K562 (cell line): Measurements from ENCODE around the gene ANXA10. TPM values are rescaled to one million over a fixed set of nuclear protein-coding genes. Genes with fewer than 3 reads are reported as not detected.

Experiments
- ATAC-seq: fragments of 200-7000 bp; cut with Tn5 transposase; 3 replicates; pipeline ENCODE4 v1.9.1; 2020; ENCODE audit warnings: moderate library complexity
- BruUV-seq: library from RNA; stranded (reverse); fragments of 400-500 nt; replicated peaks from 2 replicates; lab custom pipeline; 2021; lab: Mats Ljungman, UMichigan
- CTCF ChIA-PET: fragments of 300-600 bp; formaldehyde crosslinking; extraction: SDS; loops from one replicate; lab custom pipeline; 2021; ENCODE audit warnings: low intra/inter-chr PET ratio; lab: Yijun Ruan, JAX
- POLR2A ChIA-PET: fragments of 300-600, 350-650 bp; sonication (Branson Sonifier 250); formaldehyde crosslinking; extraction: SDS; loops from one replicate; lab custom pipeline; 2021; ENCODE audit warnings: antibody characterized with exemption, inconsistent platforms; lab: Yijun Ruan, JAX
- DNase-seq, 4 experiments: peaks; one replicate each; pipeline versions ENCODE4 v3.0.0 to v3.0.0-alpha.2; 2011 to 2018; ENCODE audit warnings: low spot score in 3 of 4, mixed read lengths in 3 of 4; ENCODE audit errors: extremely low read depth in 1 of 4
- FAIRE-seq: peaks from 2 replicates; lab custom pipeline; 2011; peaks lifted over from hg19 to GRCh38; lab: Jason Lieb, UNC
- H2AFZ ChIP-seq: 2 replicates; pipeline ENCODE4 v1.6.0; 2011; ENCODE audit warnings: low read depth, low read length, control low read depth, inconsistent platforms
- H3K27ac ChIP-seq: fragments of 200-600 bp; 3 replicates; pipeline ENCODE4 v1.8.0; 2011; ENCODE audit warnings: low read depth, mild to moderate bottlenecking, control low read depth, inconsistent platforms, low read length, moderate library complexity, mixed read lengths; ENCODE audit errors: extremely low read depth
- H3K27me3 ChIP-seq, 2 experiments: fragments of 300-600 bp in 1 of 2; 2 replicates in 1 of 2; 3 replicates in 1 of 2; pipeline versions ENCODE4 v1.6.0 to v1.8.0; 2011; ENCODE audit warnings: inconsistent platforms in 2 of 2, low read length in 2 of 2, mild to moderate bottlenecking in 1 of 2, mixed read lengths in 1 of 2, moderate library complexity in 1 of 2; ENCODE audit not compliant: control insufficient read depth in 2 of 2, insufficient read depth in 2 of 2
- H3K36me3 ChIP-seq: fragments of 300-600 bp; 3 replicates; pipeline ENCODE4 v1.8.0; 2011; ENCODE audit warnings: mild to moderate bottlenecking, low read length, inconsistent platforms; ENCODE audit not compliant: control insufficient read depth, insufficient read depth
- H3K4me1 ChIP-seq, 2 experiments: fragments of 200-600 bp in 1 of 2; replicated peaks in 1 of 2; 2 replicates in 1 of 2; 3 replicates in 1 of 2; pipeline versions ENCODE4 v1.5.1 to v1.8.0; 2011; ENCODE audit warnings: inconsistent platforms in 2 of 2, low read length in 2 of 2, mild to moderate bottlenecking in 1 of 2, mixed read lengths in 1 of 2, moderate library complexity in 1 of 2; ENCODE audit not compliant: control insufficient read depth in 2 of 2, insufficient read depth in 2 of 2
- H3K4me2 ChIP-seq: 2 replicates; pipeline ENCODE4 v1.6.1; 2011; ENCODE audit warnings: low read length, control low read depth, inconsistent platforms, mixed read lengths; ENCODE audit not compliant: insufficient read depth
- H3K4me3 ChIP-seq: fragments of 200-600 bp; sonication (generic), shearing (Covaris generic); 2 replicates; pipeline ENCODE4 v1.5.1; 2016; ENCODE audit warnings: control low read depth, inconsistent platforms
- H3K79me2 ChIP-seq: fragments of 200-600 bp; 3 replicates; pipeline ENCODE4 v1.8.0; 2011; ENCODE audit warnings: low read length, inconsistent platforms; ENCODE audit not compliant: control insufficient read depth, insufficient read depth
- H3K9ac ChIP-seq, 2 experiments: 2 replicates each; pipeline versions ENCODE4 v1.6.0 to v1.6.1; 2011; ENCODE audit warnings: low read depth in 2 of 2, low read length in 2 of 2, control low read depth in 1 of 2, inconsistent platforms in 1 of 2, mild to moderate bottlenecking in 1 of 2, mixed read lengths in 1 of 2; ENCODE audit not compliant: insufficient read depth in 1 of 2
- H3K9me1 ChIP-seq: one replicate; pipeline ENCODE4 v1.6.0; 2011; ENCODE audit warnings: inconsistent platforms, mild to moderate bottlenecking, low read length, moderate library complexity; ENCODE audit not compliant: control insufficient read depth, insufficient read depth
- H3K9me3 ChIP-seq: replicated peaks from 2 replicates; pipeline ENCODE4 v1.5.1; 2011; ENCODE audit warnings: low read depth, low read length, inconsistent platforms; ENCODE audit not compliant: control insufficient read depth, insufficient read depth
- H4K20me1 ChIP-seq: replicated peaks from 2 replicates; pipeline ENCODE4 v1.6.1; 2011; ENCODE audit warnings: low read length, inconsistent platforms, mixed read lengths; ENCODE audit not compliant: control insufficient read depth, insufficient read depth
- CCNT2 ChIP-seq: IDR thresholded peaks from 2 replicates; pipeline ENCODE4 v1.6.1; 2011; ENCODE audit warnings: borderline replicate concordance, low read depth, mild to moderate bottlenecking, moderate library complexity, mixed read lengths, low read length; ENCODE audit not compliant: insufficient read length; ENCODE audit errors: extremely low read depth
- ERF ChIP-seq: fragments of 450-650 bp; formaldehyde crosslinking; IDR thresholded peaks from 2 replicates; pipeline ENCODE4 v1.4.0; 2020; ENCODE audit warnings: mild to moderate bottlenecking, mixed read lengths
- GABPA ChIP-seq: fragments of 200-800 bp; sonication (Bioruptor generic); conservative IDR thresholded peaks from 2 replicates; pipeline ENCODE4 v1.6.1; 2016; ENCODE audit warnings: low read depth, missing genetic modification characterization, missing compliant biosample characterization
- HNRNPH1 ChIP-seq: fragments of 200-400 bp; formaldehyde crosslinking; optimal IDR thresholded peaks from 2 replicates; pipeline ENCODE3; 2017; ENCODE audit warnings: low read depth, mild to moderate bottlenecking, low read length, moderate library complexity
- MYC ChIP-seq, 2 experiments: fragments of 250-450 bp in 1 of 2; sonication (Bioruptor Pico) in 1 of 2; IDR thresholded peaks; 2 replicates each; pipeline versions ENCODE4 v1.5.1 to v1.6.1; 2012 to 2021; ENCODE audit warnings: low read depth in 2 of 2, borderline replicate concordance in 1 of 2, improper control_type of control experiment in 1 of 2, low read length in 1 of 2, mild to moderate bottlenecking in 1 of 2, moderate library complexity in 1 of 2
- NR2C1 ChIP-seq, 2 experiments: fragments of 450-650 bp; IDR thresholded peaks; 2 replicates each; pipeline ENCODE4 v1.6.1; 2017; ENCODE audit warnings: mild to moderate bottlenecking in 2 of 2, antibody characterized with exemption in 1 of 2, inconsistent platforms in 1 of 2, missing compliant biosample characterization in 1 of 2, missing genetic modification characterization in 1 of 2
- RFX7 ChIP-seq: fragments of 250-450 bp; sonication (Bioruptor Pico); IDR thresholded peaks from 2 replicates; pipeline ENCODE4 v1.5.1; 2021; ENCODE audit warnings: mild to moderate bottlenecking
- ZBTB9 ChIP-seq: fragments of 450-650 bp; formaldehyde crosslinking; IDR thresholded peaks from 2 replicates; pipeline ENCODE4 v1.4.0; 2020; ENCODE audit warnings: mild to moderate bottlenecking, moderate library complexity
- ZFP91 ChIP-seq: sonication (generic); formaldehyde crosslinking; IDR thresholded peaks from 2 replicates; pipeline ENCODE4 v1.8.0; 2022; ENCODE audit warnings: mild to moderate bottlenecking, missing genetic modification reagents
- ZNF507 ChIP-seq: conservative IDR thresholded peaks from 2 replicates; pipeline ENCODE4 v1.6.1; 2017; ENCODE audit warnings: missing genetic modification characterization, missing compliant biosample characterization
- ZNF518B ChIP-seq: fragments of 250-450 bp; sonication (Bioruptor Pico); IDR thresholded peaks from 2 replicates; pipeline ENCODE4 v1.5.0; 2021; ENCODE audit warnings: mild to moderate bottlenecking, moderate library complexity
- WGBS: fragments of 100-300 bp; shearing (Covaris generic); methylation state at CpG from one replicate; pipeline ENCODE4 v1.1.6; 2016; ENCODE audit warnings: low coverage, mixed read lengths; ENCODE audit not compliant: insufficient coverage; ENCODE audit errors: missing lambda C conversion rate; 5-methylcytosine and 5-hydroxymethylcytosine counted together
- in situ Hi-C: fragments of 300-500 bp; cut with MboI; formaldehyde crosslinking; loops from 4 replicates; pipeline ENCODE4 v1.15.0; 2018; ENCODE audit warnings: inconsistent platforms, mixed read lengths
- intact Hi-C: fragments of 100-400 bp; cut with micrococcal nuclease; formaldehyde crosslinking; loops from 2 replicates; pipeline ENCODE4 v1.14.2; 2022
- polyA plus RNA-seq, 8 experiments: library from polyadenylated mRNA; depleted of rRNA in 4 of 8; stranded (reverse) in 5 of 8; unstranded in 3 of 8; fragments of >200 nt; fragmentation: Nextera tagmentation in 2 of 8; fragmentation: Illumina TruSeq in 1 of 8; extraction: Ambion mirVana in 2 of 8; extraction: Trizol in 1 of 8; gene quantifications; 2 replicates each; pipeline versions ENCODE4 v1.2.1 to v1.2.3, GENCODE V29; 2011 to 2014; ENCODE audit warnings: inconsistent platforms in 1 of 8, missing spikeins in 1 of 8
- total RNA-seq, 7 experiments: library from RNA; depleted of rRNA in 6 of 7; stranded (reverse); fragments of >200 nt in 6 of 7; fragmentation: Illumina TruSeq in 2 of 7; extraction: Trizol in 2 of 7; gene quantifications; 2 replicates each; pipeline versions ENCODE4 v1.2.1 to v1.2.3, GENCODE V29; 2011 to 2021; ENCODE audit warnings: low replicate concordance in 1 of 7

Gene ANXA10
- total and polyA plus RNA-seq, 9 of the 15 experiments (the other 6 are each of a cell fraction or from before 2014, with no cell fraction given): not detected

- TF ChIP-seq ZNF518B (CRISPR knock-in tag): no peak
- no peak for TF ChIP-seq ZBTB9
These were observed 61.5 kb downstream of the ANXA10 start (continued) for GRCh38 chr4:168153596-168154440.

GRCh38 chr4:168154546-168155277 is 62.4 kb downstream of the ANXA10 start:
- in situ Hi-C loops: no loop called here
- no peak for FAIRE-seq
- POLR2A ChIA-PET: no interaction called here
- no peak for TF ChIP-seq ZNF507 (tag)
- TF ChIP-seq HNRNPH1: no peak
- TF ChIP-seq NR2C1 (IDR thresholded peaks at IDR 0.05): no peak
- TF ChIP-seq NR2C1 (tag; IDR thresholded peaks at IDR 0.05): no peak
- no peak for TF ChIP-seq CCNT2
- TF ChIP-seq ERF: no peak
- TF ChIP-seq RFX7: no peak
- TF ChIP-seq GABPA (tag): no peak
- TF ChIP-seq MYC (IDR thresholded peaks at IDR 0.05; ENCODE audit: low read depth, low read length): no peak
- no peak for TF ChIP-seq MYC (CRISPR knock-in tag; IDR thresholded peaks at IDR 0.05; ENCODE audit: borderline replicate concordance, low read depth)
- no peak for TF ChIP-seq ZFP91

More at GRCh38 chr4:168154546-168155277, 62.4 kb downstream of the ANXA10 start:
- no TSS peak for BruUV-seq
- no peak for ATAC-seq
- H3K9me1 ChIP-seq: no peaks in the 10 kb centered on the region
- H3K4me1 ChIP-seq: no peaks in the 10 kb centered on the region
- intact Hi-C loops: no loop called here
- no peak overlapping the region for H3K4me3 ChIP-seq
- H4K20me1 ChIP-seq: no peaks in the 10 kb centered on the region
- no peaks in the 10 kb centered on the region for H3K27me3 ChIP-seq
- H2AFZ ChIP-seq: no peak overlapping the region
- whole genome bisulfite sequencing: 10% methylated on average over 6 of the region's 6 CpGs
- CTCF ChIA-PET: no interaction called here
- no peaks in the 10 kb centered on the region for H3K36me3 ChIP-seq
- no peaks in the 10 kb centered on the region for H3K79me2 ChIP-seq
- no peaks in the 10 kb centered on the region for H3K9me3 ChIP-seq
- no peak overlapping the region for H3K9ac ChIP-seq
- DNase-seq: no peak
- H3K27ac ChIP-seq: no peak overlapping the region
- no peak overlapping the region for H3K4me2 ChIP-seq
